H1 (cell line): Measurements from ENCODE around the gene FBXO17. TPM values are rescaled to one million over a fixed set of nuclear protein-coding genes. Genes with fewer than 3 reads are reported as not detected.

Experiments
- CTCF ChIA-PET: fragments of 300-600 bp; sonication (Branson Sonifier 250); formaldehyde crosslinking; loops from one replicate; lab custom pipeline; 2021; ENCODE audit not compliant: partially characterized antibody; lab: Charles Lee
- POLR2A ChIA-PET: fragments of 300-600 bp; sonication (Branson Sonifier 250); formaldehyde crosslinking; loops from one replicate; lab custom pipeline; 2021; ENCODE audit warnings: inconsistent platforms; ENCODE audit not compliant: partially characterized antibody; lab: Charles Lee
- DNase-seq, 2 experiments: peaks; one replicate each; pipeline versions ENCODE4 v3.0.0 to v3.0.0-alpha.2; 2010 to 2022; ENCODE audit warnings: low spot score in 2 of 2, low read depth in 1 of 2, mixed read lengths in 1 of 2
- FAIRE-seq: peaks from 2 replicates; lab custom pipeline; 2011; peaks lifted over from hg19 to GRCh38; lab: Jason Lieb, UNC
- H2AFZ ChIP-seq: 2 replicates; pipeline ENCODE4 v1.8.1; 2012; ENCODE audit warnings: low read length, inconsistent platforms
- H2AK5ac ChIP-seq: 2 replicates; pipeline ENCODE4 v1.6.1; 2013; ENCODE audit warnings: low read depth, low read length
- H2BK120ac ChIP-seq: replicated peaks from 2 replicates; pipeline ENCODE3; 2013; ENCODE audit warnings: low read depth, low read length, inconsistent platforms
- H2BK12ac ChIP-seq: 2 replicates; pipeline ENCODE4 v1.6.1; 2013; ENCODE audit warnings: low read depth, low read length
- H2BK15ac ChIP-seq: 2 replicates; pipeline ENCODE4 v1.6.1; 2013; ENCODE audit warnings: low read length
- H2BK20ac ChIP-seq: 2 replicates; pipeline ENCODE4 v1.6.1; 2013; ENCODE audit warnings: low read length
- H2BK5ac ChIP-seq: 2 replicates; pipeline ENCODE4 v1.6.1; 2013; ENCODE audit warnings: low read depth, low read length
- H3K14ac ChIP-seq: 2 replicates; pipeline ENCODE4 v1.6.1; 2013; ENCODE audit warnings: inconsistent platforms; ENCODE audit not compliant: insufficient read length
- H3K18ac ChIP-seq: 2 replicates; pipeline ENCODE4 v1.6.1; 2013; ENCODE audit warnings: low read length; ENCODE audit errors: extremely low read depth
- H3K23ac ChIP-seq: 2 replicates; pipeline ENCODE4 v1.6.1; 2013; ENCODE audit warnings: inconsistent platforms; ENCODE audit not compliant: insufficient read length
- H3K23me2 ChIP-seq: 2 replicates; pipeline ENCODE4 v1.6.1; 2013; ENCODE audit warnings: low read depth, low read length
- H3K27ac ChIP-seq: 2 replicates; pipeline ENCODE4 v1.6.1; 2011; ENCODE audit warnings: low read depth, low read length, inconsistent platforms
- H3K27me3 ChIP-seq, 4 experiments: replicated peaks in 1 of 4; 1 replicate in 1 of 4; 2 replicates in 3 of 4; pipeline versions ENCODE4 v1.6.1 to v1.8.1; 2011 to 2013; ENCODE audit warnings: low read length in 3 of 4, mild to moderate bottlenecking in 3 of 4, inconsistent platforms in 2 of 4, mixed read lengths in 2 of 4, moderate library complexity in 1 of 4; ENCODE audit not compliant: control insufficient read depth in 3 of 4, insufficient read depth in 3 of 4; ENCODE audit errors: extremely low read depth in 1 of 4
- H3K36me3 ChIP-seq, 4 experiments: 2 replicates each; pipeline versions ENCODE4 v1.6.1 to v1.8.1; 2011 to 2013; ENCODE audit warnings: mild to moderate bottlenecking in 4 of 4, low read length in 3 of 4, moderate library complexity in 2 of 4, control low read depth in 1 of 4, inconsistent platforms in 1 of 4; ENCODE audit not compliant: insufficient read depth in 4 of 4, control insufficient read depth in 2 of 4
- H3K4ac ChIP-seq: replicated peaks from 2 replicates; pipeline ENCODE3; 2013; ENCODE audit warnings: low read length, low read depth, mixed read lengths, inconsistent platforms; ENCODE audit not compliant: insufficient read length
- H3K4me1 ChIP-seq, 4 experiments: replicated peaks in 1 of 4; 1 replicate in 1 of 4; 2 replicates in 3 of 4; pipeline versions ENCODE4 v1.6.1 to v1.8.1; 2011 to 2013; ENCODE audit warnings: low read length in 3 of 4, inconsistent platforms in 2 of 4, mixed read lengths in 1 of 4; ENCODE audit not compliant: insufficient read depth in 4 of 4, control insufficient read depth in 3 of 4
- H3K4me2 ChIP-seq, 2 experiments: 2 replicates each; pipeline versions ENCODE4 v1.6.1 to v1.8.1; 2011 to 2013; ENCODE audit warnings: low read depth in 2 of 2, low read length in 2 of 2, control low read depth in 1 of 2, inconsistent platforms in 1 of 2, mild to moderate bottlenecking in 1 of 2; ENCODE audit not compliant: insufficient read depth in 1 of 2
- H3K4me3 ChIP-seq, 4 experiments: fragments of 200-600, 300-600 bp in 1 of 4; sonication (generic), shearing (Covaris generic), sonication (Bioruptor Twin) in 1 of 4; 2 replicates each; pipeline versions ENCODE4 v1.5.1 to v1.8.1; 2011 to 2016; ENCODE audit warnings: low read length in 4 of 4, low read depth in 3 of 4, control low read depth in 2 of 4, inconsistent platforms in 2 of 4, mild to moderate bottlenecking in 2 of 4, mixed read lengths in 1 of 4, moderate library complexity in 1 of 4; ENCODE audit not compliant: insufficient read depth in 2 of 4; ENCODE audit errors: extremely low read depth in 1 of 4
- H3K56ac ChIP-seq: replicated peaks from 2 replicates; pipeline ENCODE3; 2013; ENCODE audit warnings: low read depth, mild to moderate bottlenecking, mixed read lengths, low read length, inconsistent platforms; ENCODE audit not compliant: insufficient read length
- H3K79me1 ChIP-seq: 2 replicates; pipeline ENCODE4 v1.6.1; 2013; ENCODE audit warnings: low read depth, low read length, control low read depth
- H3K79me2 ChIP-seq, 2 experiments: 2 replicates each; pipeline versions ENCODE4 v1.6.1 to v1.8.1; 2012 to 2013; ENCODE audit warnings: low read length in 2 of 2, mild to moderate bottlenecking in 2 of 2, inconsistent platforms in 1 of 2; ENCODE audit not compliant: insufficient read depth in 2 of 2, control insufficient read depth in 1 of 2
- H3K9ac ChIP-seq, 4 experiments: replicated peaks in 1 of 4; 1 replicate in 1 of 4; 2 replicates in 3 of 4; pipeline versions ENCODE4 v1.6.1 to v1.8.1; 2011 to 2013; ENCODE audit warnings: low read depth in 3 of 4, low read length in 3 of 4, control low read depth in 2 of 4, mild to moderate bottlenecking in 2 of 4, moderate library complexity in 2 of 4, inconsistent platforms in 1 of 4; ENCODE audit errors: extremely low read depth in 1 of 4
- H3K9me3 ChIP-seq, 2 experiments: 2 replicates each; pipeline versions ENCODE4 v1.6.1 to v1.8.1; 2012 to 2013; ENCODE audit warnings: mild to moderate bottlenecking in 2 of 2, moderate library complexity in 2 of 2, control low read depth in 1 of 2, inconsistent platforms in 1 of 2, low read depth in 1 of 2, low read length in 1 of 2, mixed read lengths in 1 of 2; ENCODE audit not compliant: insufficient read depth in 2 of 2
- H4K20me1 ChIP-seq, 2 experiments: replicated peaks in 1 of 2; 2 replicates each; pipeline versions ENCODE3 to v1.8.1; 2011 to 2013; ENCODE audit warnings: inconsistent platforms in 2 of 2, low read length in 2 of 2, mild to moderate bottlenecking in 1 of 2; ENCODE audit not compliant: insufficient read depth in 2 of 2, control insufficient read depth in 1 of 2
- H4K5ac ChIP-seq: 2 replicates; pipeline ENCODE4 v1.6.1; 2013; ENCODE audit warnings: low read length, low read depth, mixed read lengths, inconsistent platforms; ENCODE audit not compliant: insufficient read length
- H4K8ac ChIP-seq: 2 replicates; pipeline ENCODE4 v1.8.0; 2013; ENCODE audit warnings: mild to moderate bottlenecking, moderate library complexity, low read length, inconsistent platforms; ENCODE audit not compliant: insufficient read depth; ENCODE audit errors: extremely low read depth
- H4K91ac ChIP-seq: replicated peaks from 2 replicates; pipeline ENCODE3; 2013; ENCODE audit warnings: low read length, mixed read lengths, inconsistent platforms; ENCODE audit not compliant: insufficient read length
- CEBPB ChIP-seq: IDR thresholded peaks from 2 replicates; pipeline ENCODE4 v1.6.1; 2012; ENCODE audit warnings: low read depth, low read length
- CTBP2 ChIP-seq: IDR thresholded peaks from 2 replicates; pipeline ENCODE4 v1.7.0; 2011; ENCODE audit warnings: borderline replicate concordance, mild to moderate bottlenecking, moderate library complexity, mixed read lengths, low read length; ENCODE audit not compliant: insufficient read depth, insufficient read length
- GABPA ChIP-seq: IDR thresholded peaks from 2 replicates; pipeline ENCODE4 v1.6.1; 2011; ENCODE audit warnings: mild to moderate bottlenecking, low read length, moderate library complexity, borderline replicate concordance; ENCODE audit not compliant: insufficient read depth
- HDAC6 ChIP-seq: IDR thresholded peaks from one replicate; pipeline ENCODE4 v1.7.1; 2012; ENCODE audit warnings: low read depth, mild to moderate bottlenecking, inconsistent platforms, low read length, moderate library complexity
- KDM4A ChIP-seq: IDR thresholded peaks from one replicate; pipeline ENCODE4 v1.7.1; 2012; ENCODE audit warnings: low read depth, mild to moderate bottlenecking, moderate library complexity, low read length, inconsistent platforms; ENCODE audit not compliant: severe bottlenecking
- KDM5A ChIP-seq: fragments of 200-600 bp; IDR thresholded peaks from 2 replicates; pipeline ENCODE4 v1.7.1; 2012; ENCODE audit warnings: mild to moderate bottlenecking, low read length, inconsistent platforms, mixed read lengths
- MAFK ChIP-seq: IDR thresholded peaks from 2 replicates; pipeline ENCODE4 v1.6.1; 2012; ENCODE audit warnings: low read depth, mild to moderate bottlenecking, improper control_type of control experiment, low read length
- MAX ChIP-seq: IDR thresholded peaks from 2 replicates; pipeline ENCODE4 v1.6.1; 2012; ENCODE audit warnings: inconsistent platforms
- NANOG ChIP-seq: IDR thresholded peaks from 2 replicates; pipeline ENCODE4 v1.6.1; 2011; ENCODE audit warnings: low read length, low read depth, mild to moderate bottlenecking, inconsistent platforms; ENCODE audit not compliant: insufficient read depth, poor library complexity, severe bottlenecking
- POU5F1 ChIP-seq: IDR thresholded peaks from 2 replicates; pipeline ENCODE4 v1.6.1; 2011; ENCODE audit warnings: low read depth, mild to moderate bottlenecking, low read length, moderate library complexity
- YY1 ChIP-seq: IDR thresholded peaks from 2 replicates; pipeline ENCODE4 v1.6.1; 2011; ENCODE audit warnings: low read depth, mild to moderate bottlenecking, low read length
- WGBS, 2 experiments: shearing (Covaris generic) in 1 of 2; methylation state at CpG; one replicate each; pipeline versions ENCODE4 v1.1.6 to v1.1.7; 2013 to 2015; ENCODE audit warnings: low lambda C conversion rate in 2 of 2, mixed read lengths in 2 of 2, inconsistent platforms in 1 of 2, low coverage in 1 of 2, missing lambda C conversion rate in 1 of 2; ENCODE audit not compliant: insufficient replicate concordance in 2 of 2, insufficient coverage in 1 of 2, insufficient read length in 1 of 2; ENCODE audit errors: extremely low coverage in 1 of 2, missing lambda C conversion rate in 1 of 2; 5-methylcytosine and 5-hydroxymethylcytosine counted together
- polyA plus RNA-seq, 7 experiments: library from polyadenylated mRNA; depleted of rRNA in 3 of 7; stranded (reverse) in 5 of 7; unstranded in 2 of 7; fragments of >200 nt in 5 of 7; fragments of 200-250 nt in 2 of 7; gene quantifications; 1 replicate in 5 of 7; 2 replicates in 1 of 7; 4 replicates in 1 of 7; pipeline versions ENCODE4 v1.2.1 to v1.2.3, GENCODE V29; 2011 to 2013; ENCODE audit warnings: missing spikeins in 2 of 7, mixed read lengths in 2 of 7
- total RNA-seq: library from RNA; stranded (reverse); fragmentation: NEBNext Ultra II Directional; extraction: Animal tissue kit (Norgen Biotek cat#: 25700); gene quantifications from 2 replicates; pipeline ENCODE4 v1.2.1, GENCODE V29; 2021

Gene FBXO17
- total and polyA plus RNA-seq, 2 of the 8 experiments (the other 6 are each of a cell fraction or from before 2014, with no cell fraction given), result 11.7 to 15.3 TPM

GRCh38 chr19:38979812-38980211, 4.3 kb upstream of the FBXO17 start:
- no peak for DNase-seq
- no peaks in the 10 kb centered on the region for H4K20me1 ChIP-seq
- H2BK20ac ChIP-seq, result no peak overlapping the region
- no peak overlapping the region for H2BK12ac ChIP-seq
- no peak overlapping the region for H3K9ac ChIP-seq
- H3K23me2 ChIP-seq, result peaks cover 6% of the 10 kb centered on the region; the same call in 1 of the 2 replicates
- no peak overlapping the region for H3K27ac ChIP-seq
- peaks cover 0 to 7% (median 3%) of the 10 kb centered on the region in 4 experiments; a peak in 3 of 7 replicates for H3K4me1 ChIP-seq
- H2AK5ac ChIP-seq, result no peak overlapping the region
- H2BK15ac ChIP-seq, result no peak overlapping the region
- no peak overlapping the region for H4K8ac ChIP-seq
- no peak overlapping the region for H3K4me3 ChIP-seq
- no peak overlapping the region for H3K14ac ChIP-seq
- H2AFZ ChIP-seq, result no peak overlapping the region
- ChIA-PET POLR2A (interaction anchor here (0.6 kb wide), 1 partner anchor 118 kb away, joined by 3 read pairs; no protein-coding TSS in a partner anchor), CTCF (interaction anchor here (0.8 to 1.2 kb wide), 2 partner anchors 14 to 27 kb away, joined by 3 read pairs; no protein-coding TSS in a partner anchor)
- H2BK5ac ChIP-seq, result no peak overlapping the region
- no peaks in the 10 kb centered on the region for H3K79me1 ChIP-seq
- no peak for FAIRE-seq
- H4K91ac ChIP-seq, result no peak overlapping the region
- WGBS, 2 experiments, result 78% methylated on average over 5 of the region's 5 CpGs; no CpG with 5 or more reads in 1 of the 2 experiments
- H3K56ac ChIP-seq, result no peak overlapping the region
- no peak overlapping the region for H3K4me2 ChIP-seq
- no peak overlapping the region for H3K18ac ChIP-seq
- no peak overlapping the region for H2BK120ac ChIP-seq
- H4K5ac ChIP-seq, result no peak overlapping the region
- H3K9me3 ChIP-seq, result no peaks in the 10 kb centered on the region
- H3K4ac ChIP-seq, result no peak overlapping the region
- H3K23ac ChIP-seq, result no peak overlapping the region
- 0 out of 7 replicates have a peak, but pooled peaks cover 0 to 3% (median 0%) of the 10 kb centered on the region in 4 experiments for H3K27me3 ChIP-seq
- no peaks in the 10 kb centered on the region for H3K36me3 ChIP-seq
- TF ChIP-seq KDM5A, result no peak
- TF ChIP-seq CTBP2, result no peak
- no peak for TF ChIP-seq GABPA
- no peak for TF ChIP-seq CEBPB
- no peak for TF ChIP-seq POU5F1
- TF ChIP-seq KDM4A, result no peak
- TF ChIP-seq YY1, result no peak
- TF ChIP-seq NANOG, result no peak
- TF ChIP-seq MAX, result no peak
- TF ChIP-seq MAFK, result no peak
- no peak for TF ChIP-seq HDAC6
- H3K79me2 ChIP-seq, result no peaks in the 10 kb centered on the region
